Activated CD4-positive, alpha-beta T cell treated with anti-CD3 and anti-CD28 coated beads, Interleukin-2, amount 50 U/mL, for 1 hour (primary cell): ENCODE results near the gene TRIM62.

Source experiments
- DNase-seq: peaks from one replicate; pipeline ENCODE4 v3.0.0-alpha.2; 2020

TRIM62 gene

GRCh38 chr1:33096363-33097005 is 85.4 kb downstream of the TRIM62 start:
- DNase-seq = no peak
